Neutrophil (primary cell): ENCODE measurements around the gene DGCR2.
"Not testable (repeated sequence)": the region's sequence is repeated elsewhere in the genome, so short reads cannot be mapped to it uniquely, and the experiment has no call there.

Source experiments
- H3K27ac ChIP-seq: fragments of 200-600 bp; sonication (generic); 2 replicates; pipeline ENCODE4 v1.5.1; 2016; ENCODE audit warnings: mild to moderate bottlenecking, moderate library complexity
- H3K27me3 ChIP-seq: fragments of 200-600 bp; sonication (generic); 2 replicates; pipeline ENCODE4 v1.6.0; 2016; ENCODE audit warnings: mild to moderate bottlenecking
- H3K36me3 ChIP-seq: fragments of 200-600 bp; sonication (generic); 2 replicates; pipeline ENCODE4 v1.5.1; 2017
- H3K4me1 ChIP-seq, 2 experiments: fragments of 200-600 bp in 1 of 2; sonication (generic) in 1 of 2; 1 replicate in 1 of 2; 2 replicates in 1 of 2; pipeline versions ENCODE4 v1.5.1 to v1.6.1; 2013 to 2016; ENCODE audit warnings: low read depth in 1 of 2, low read length in 1 of 2, mild to moderate bottlenecking in 1 of 2, moderate library complexity in 1 of 2; ENCODE audit not compliant: control insufficient read depth in 1 of 2, insufficient read depth in 1 of 2
- H3K4me3 ChIP-seq, 2 experiments: fragments of 200-600 bp in 1 of 2; sonication (generic) in 1 of 2; 1 replicate in 1 of 2; 2 replicates in 1 of 2; pipeline ENCODE4 v1.5.1; 2013 to 2016; ENCODE audit warnings: low read depth in 1 of 2, low read length in 1 of 2, mild to moderate bottlenecking in 1 of 2, moderate library complexity in 1 of 2
- H3K9me3 ChIP-seq: fragments of 200-600 bp; sonication (generic); 2 replicates; pipeline ENCODE4 v1.5.1; 2016
- CTCF ChIP-seq: fragments of 200-600 bp; sonication (generic); IDR thresholded peaks from 2 replicates; pipeline ENCODE4 v1.5.1; 2016; ENCODE audit warnings: antibody characterized with exemption

The DGCR2 gene

GRCh38 chr22:19004471-19004870 lies 117.7 kb downstream of the DGCR2 start:
- Histone ChIP-seq H3K27ac (no peak overlapping the region), H3K27me3 (peaks cover 77% of the 10 kb centered on the region), H3K4me1 (no peaks in the 10 kb centered on the region), H3K4me3 (no peak overlapping the region), H3K36me3 (no peaks in the 10 kb centered on the region), H3K9me3 (no peaks in the 10 kb centered on the region)
- TF ChIP-seq CTCF: no peak

- Histone ChIP-seq H3K9me3 (no peaks in the 10 kb centered on the region), H3K4me3 (no peak overlapping the region), H3K27me3 (peaks cover 79% of the 10 kb centered on the region), H3K27ac (no peak overlapping the region), H3K36me3 (no peaks in the 10 kb centered on the region), H3K4me1 (no peaks in the 10 kb centered on the region)
- no peak for TF ChIP-seq CTCF
These were observed 118.7 kb downstream of the DGCR2 start for GRCh38 chr22:19003508-19003907.

GRCh38 chr22:19002684-19003038 lies 119.6 kb downstream of the DGCR2 start:
- H3K27me3 ChIP-seq: peaks cover 80% of the 10 kb centered on the region
- H3K9me3 ChIP-seq: no peaks in the 10 kb centered on the region
- H3K36me3 ChIP-seq: no peaks in the 10 kb centered on the region
- H3K4me1 ChIP-seq: no peaks in the 10 kb centered on the region
- TF ChIP-seq CTCF: no peak
- H3K4me3 ChIP-seq: no peak overlapping the region
- H3K27ac ChIP-seq: no peak overlapping the region

GRCh38 chr22:19001204-19001603 lies 121.0 kb downstream of the DGCR2 start:
- Histone ChIP-seq H3K4me1 (no peaks in the 10 kb centered on the region), H3K27me3 (peaks cover 83% of the 10 kb centered on the region), H3K36me3 (no peaks in the 10 kb centered on the region), H3K27ac (no peak overlapping the region), H3K4me3 (no peak overlapping the region), H3K9me3 (no peaks in the 10 kb centered on the region)
- TF ChIP-seq CTCF: no peak

- peaks cover 88% of the 10 kb centered on the region for H3K27me3 ChIP-seq
- H3K9me3 ChIP-seq, H3K4me3 ChIP-seq, H3K36me3 ChIP-seq, H3K4me1 ChIP-seq, H3K27ac ChIP-seq: not testable (repeated sequence)
These were observed 122.1 kb downstream of the DGCR2 start for GRCh38 chr22:19000106-19000505.

- no peak for TF ChIP-seq CTCF
- Histone ChIP-seq H3K9me3 (no peaks in the 10 kb centered on the region), H3K4me1 (no peaks in the 10 kb centered on the region), H3K4me3 (no peak overlapping the region), H3K36me3 (no peaks in the 10 kb centered on the region), H3K27me3 (peaks cover 84% of the 10 kb centered on the region), H3K27ac (no peak overlapping the region)
These were observed 122.8 kb downstream of the DGCR2 start for GRCh38 chr22:18999416-18999815.
